ENCODE results near the gene METTL24.
"Not testable (repeated sequence)": the region's sequence is repeated elsewhere in the genome, so short reads cannot be mapped to it uniquely, and the experiment has no call there.

The METTL24 gene

GRCh38 chr6:110317646-110318045, 40.5 kb downstream of the METTL24 start:
- DNase-seq (ENCODE audit: insufficient read length, low spot score) = no peak
- FAIRE-seq = no peak

GRCh38 chr6:110317189-110317588, 41.0 kb downstream of the METTL24 start:
- no peak for FAIRE-seq

GRCh38 chr6:110315869-110316398, 42.2 kb downstream of the METTL24 start:
- DNase-seq (ENCODE audit: insufficient read length, low spot score) = no peak

More at GRCh38 chr6:110317189-110317588, 41.0 kb downstream of the METTL24 start:
- DNase-seq (ENCODE audit: insufficient read length, low spot score) = no peak

GRCh38 chr6:110315207-110315868, 42.8 kb downstream of the METTL24 start:
- DNase-seq (ENCODE audit: insufficient read length, low spot score) = no peak
- no peak for FAIRE-seq

More at GRCh38 chr6:110315869-110316398, 42.2 kb downstream of the METTL24 start:
- no peak for FAIRE-seq

- no peak for DNase-seq (ENCODE audit: insufficient read length, low spot score)
- FAIRE-seq = peak; percentile 23
Measured at GRCh38 chr6:110310861-110311446, 47.2 kb downstream of the METTL24 start.

GRCh38 chr6:110309432-110309831, 48.7 kb downstream of the METTL24 start:
- FAIRE-seq; DNase-seq (ENCODE audit: insufficient read length, low spot score): not testable (repeated sequence)

GRCh38 chr6:110307368-110307767, 50.8 kb downstream of the METTL24 start:
- FAIRE-seq (no peak), DNase-seq (ENCODE audit: insufficient read length, low spot score) (no peak)

- not testable (repeated sequence) for DNase-seq (ENCODE audit: insufficient read length, low spot score); FAIRE-seq
Measured at GRCh38 chr6:110305832-110306231, 52.3 kb downstream of the METTL24 start.

- not testable (repeated sequence) for FAIRE-seq; DNase-seq (ENCODE audit: insufficient read length, low spot score)
Measured at GRCh38 chr6:110303692-110304091, 54.5 kb downstream of the METTL24 start.

GRCh38 chr6:110298916-110299315, 59.2 kb downstream of the METTL24 start:
- no peak for FAIRE-seq

GRCh38 chr6:110298411-110298810, 59.7 kb downstream of the METTL24 start:
- peak; percentile 28 for FAIRE-seq
- no peak for DNase-seq (ENCODE audit: insufficient read length, low spot score)

More at GRCh38 chr6:110298916-110299315, 59.2 kb downstream of the METTL24 start:
- no peak for DNase-seq (ENCODE audit: insufficient read length, low spot score)

- no peak for DNase-seq (ENCODE audit: insufficient read length, low spot score)
- no peak for FAIRE-seq
Measured at GRCh38 chr6:110296241-110297025, 61.7 kb downstream of the METTL24 start.

GRCh38 chr6:110295451-110296165, 62.5 kb downstream of the METTL24 start:
- DNase-seq (ENCODE audit: insufficient read length, low spot score) (no peak), FAIRE-seq (no peak)

- no peak for DNase-seq (ENCODE audit: insufficient read length, low spot score)
Measured at GRCh38 chr6:110287462-110288341, 70.4 kb downstream of the METTL24 start.

GRCh38 chr6:110285306-110286060, 72.7 kb downstream of the METTL24 start:
- DNase-seq (ENCODE audit: insufficient read length, low spot score) = no peak
- no peak for FAIRE-seq

More at GRCh38 chr6:110287462-110288341, 70.4 kb downstream of the METTL24 start:
- no peak for FAIRE-seq

GRCh38 chr6:110284855-110285254, 73.3 kb downstream of the METTL24 start:
- FAIRE-seq (no peak), DNase-seq (ENCODE audit: insufficient read length, low spot score) (no peak)

GRCh38 chr6:110283657-110284056, 74.5 kb downstream of the METTL24 start:
- DNase-seq (ENCODE audit: insufficient read length, low spot score) (no peak), FAIRE-seq (no peak)

- no peak for DNase-seq (ENCODE audit: insufficient read length, low spot score)
- no peak for FAIRE-seq
Measured at GRCh38 chr6:110282412-110282811, 75.7 kb downstream of the METTL24 start.

All from GM19239 (cell line).